GM06990 (cell line): ENCODE results near the gene DOCK4.

Experiments
- DNase-seq: peaks from one replicate; pipeline ENCODE4 v3.0.0-alpha.2; 2011; ENCODE audit not compliant: insufficient read length; ENCODE audit errors: extremely low read depth
- H3K27me3 ChIP-seq: replicated peaks from 2 replicates; pipeline ENCODE4 v1.6.0; 2011; ENCODE audit warnings: low read length; ENCODE audit not compliant: control insufficient read depth, insufficient read depth
- H3K36me3 ChIP-seq: 2 replicates; pipeline ENCODE4 v1.5.1; 2011; ENCODE audit warnings: low read length; ENCODE audit not compliant: control insufficient read depth, insufficient read depth
- H3K4me3 ChIP-seq: replicated peaks from 2 replicates; pipeline ENCODE4 v1.5.1; 2011; ENCODE audit warnings: low read depth, mild to moderate bottlenecking, control low read depth, low read length
- TF ChIP-seq, protein P1 (sequence below): IDR thresholded peaks from 2 replicates; pipeline ENCODE4 v1.5.1; 2011; ENCODE audit warnings: low read length, control low read depth, mild to moderate bottlenecking, inconsistent platforms; ENCODE audit not compliant: insufficient read depth, poor library complexity, severe bottlenecking

The DOCK4 gene

DNA sequence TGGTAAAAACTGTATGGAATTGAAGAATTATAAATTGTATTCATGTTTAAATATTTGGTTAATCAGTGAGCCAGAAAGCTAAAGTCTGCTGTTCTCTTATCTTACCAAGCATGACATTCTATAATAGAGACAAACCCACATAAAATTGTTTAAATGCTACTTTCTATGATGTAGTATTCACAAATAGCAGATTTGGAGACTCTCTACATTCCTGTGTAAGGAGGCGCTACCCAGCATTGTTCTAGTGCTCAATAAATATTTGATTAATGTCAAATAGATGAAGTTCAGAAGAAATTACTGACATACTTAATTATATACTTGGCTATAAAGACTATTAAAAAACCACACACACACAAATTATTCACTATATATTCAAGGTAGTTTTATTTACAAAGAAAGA is 49.8 kb downstream of the DOCK4 start:
- TF ChIP-seq, protein P1, sequence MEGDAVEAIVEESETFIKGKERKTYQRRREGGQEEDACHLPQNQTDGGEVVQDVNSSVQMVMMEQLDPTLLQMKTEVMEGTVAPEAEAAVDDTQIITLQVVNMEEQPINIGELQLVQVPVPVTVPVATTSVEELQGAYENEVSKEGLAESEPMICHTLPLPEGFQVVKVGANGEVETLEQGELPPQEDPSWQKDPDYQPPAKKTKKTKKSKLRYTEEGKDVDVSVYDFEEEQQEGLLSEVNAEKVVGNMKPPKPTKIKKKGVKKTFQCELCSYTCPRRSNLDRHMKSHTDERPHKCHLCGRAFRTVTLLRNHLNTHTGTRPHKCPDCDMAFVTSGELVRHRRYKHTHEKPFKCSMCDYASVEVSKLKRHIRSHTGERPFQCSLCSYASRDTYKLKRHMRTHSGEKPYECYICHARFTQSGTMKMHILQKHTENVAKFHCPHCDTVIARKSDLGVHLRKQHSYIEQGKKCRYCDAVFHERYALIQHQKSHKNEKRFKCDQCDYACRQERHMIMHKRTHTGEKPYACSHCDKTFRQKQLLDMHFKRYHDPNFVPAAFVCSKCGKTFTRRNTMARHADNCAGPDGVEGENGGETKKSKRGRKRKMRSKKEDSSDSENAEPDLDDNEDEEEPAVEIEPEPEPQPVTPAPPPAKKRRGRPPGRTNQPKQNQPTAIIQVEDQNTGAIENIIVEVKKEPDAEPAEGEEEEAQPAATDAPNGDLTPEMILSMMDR, result no peak
- no peak for DNase-seq
- H3K4me3 ChIP-seq, result no peak overlapping the region
- no peaks in the 10 kb centered on the region for H3K27me3 ChIP-seq
- H3K36me3 ChIP-seq, result no peaks in the 10 kb centered on the region

DNA sequence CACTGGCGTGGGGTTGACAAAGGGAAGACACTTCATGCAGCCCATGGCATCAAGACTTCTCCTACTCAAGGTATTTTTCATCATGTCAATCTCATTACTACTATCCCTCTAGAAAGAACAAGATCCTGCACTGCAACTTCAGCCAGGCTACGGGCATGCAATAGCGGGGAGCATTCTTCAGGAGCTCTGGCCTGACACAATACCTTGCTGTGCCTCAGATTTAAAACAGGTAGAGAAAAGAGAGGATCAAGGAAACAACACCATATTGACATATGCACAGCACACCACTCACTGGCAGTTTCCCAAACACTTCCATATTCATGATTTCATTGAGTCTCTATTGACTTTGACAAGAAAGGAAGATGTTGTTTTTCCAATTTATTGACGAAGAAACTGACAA is 51.5 kb downstream of the DOCK4 start:
- Histone ChIP-seq H3K27me3 (no peaks in the 10 kb centered on the region), H3K36me3 (no peaks in the 10 kb centered on the region), H3K4me3 (no peak overlapping the region)
- TF ChIP-seq, protein P1, result no peak
- no peak for DNase-seq

DNA sequence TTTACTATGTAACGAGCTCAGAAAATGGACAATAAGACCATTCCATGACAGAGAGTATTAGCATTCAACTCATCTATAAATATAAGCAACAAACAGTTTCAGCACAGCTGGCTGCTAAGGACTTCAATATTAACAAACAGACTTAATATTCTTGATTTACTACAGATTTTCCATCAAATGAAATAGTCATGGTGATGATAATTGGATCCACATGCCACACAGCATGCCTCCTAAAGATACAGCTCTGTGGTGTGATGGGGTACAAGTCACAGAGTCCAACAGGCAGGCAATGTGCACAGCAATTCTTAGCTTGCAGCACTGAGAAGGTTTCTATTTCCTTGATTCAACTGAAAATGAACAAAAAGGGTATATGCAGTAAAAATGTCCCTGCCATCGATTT is 54.0 kb downstream of the DOCK4 start:
- DNase-seq, result no peak
- H3K4me3 ChIP-seq, result no peak overlapping the region
- no peaks in the 10 kb centered on the region for H3K36me3 ChIP-seq
- no peaks in the 10 kb centered on the region for H3K27me3 ChIP-seq
- TF ChIP-seq, protein P1, result no peak

DNA sequence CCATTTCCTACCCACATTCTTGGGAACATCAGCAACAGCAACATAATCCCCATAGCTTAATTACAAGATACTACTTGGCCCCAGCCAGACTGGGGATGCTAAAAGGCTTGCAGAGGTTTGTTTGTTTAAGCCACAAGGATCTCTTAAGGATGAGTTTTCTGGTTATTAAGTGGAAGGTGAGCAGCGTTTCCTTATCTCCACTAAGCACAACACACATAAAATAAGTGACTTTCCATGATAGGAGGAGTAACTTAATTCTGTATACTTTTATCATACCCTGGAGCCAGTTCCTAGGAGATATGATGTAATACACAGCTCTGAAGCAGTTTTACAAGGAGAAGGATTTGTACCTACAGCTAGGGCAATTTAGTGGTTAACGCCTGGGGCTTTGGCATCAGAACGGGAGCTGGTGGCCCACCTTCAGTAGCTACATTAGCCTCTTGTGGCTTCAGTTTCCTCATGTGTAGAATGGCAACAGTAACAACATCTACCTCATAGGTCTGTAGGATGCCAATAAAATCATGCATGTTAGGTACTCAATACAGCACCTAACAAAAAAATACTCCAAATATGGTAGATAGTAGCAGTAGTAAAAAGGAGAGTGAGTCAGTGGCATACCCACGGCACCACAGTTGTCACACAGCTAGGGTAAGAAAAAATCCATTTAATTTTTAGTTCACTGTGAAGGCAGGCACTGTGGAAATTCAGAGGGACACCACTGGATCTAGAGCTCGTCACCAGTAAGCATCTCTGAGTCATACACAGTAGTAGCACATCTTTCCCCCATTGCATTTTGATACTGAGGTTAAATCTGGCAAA is 55.2 kb downstream of the DOCK4 start:
- Histone ChIP-seq H3K27me3 (no peaks in the 10 kb centered on the region), H3K4me3 (no peak overlapping the region), H3K36me3 (no peaks in the 10 kb centered on the region)
- no peak for DNase-seq
- TF ChIP-seq, protein P1, result no peak

DNA sequence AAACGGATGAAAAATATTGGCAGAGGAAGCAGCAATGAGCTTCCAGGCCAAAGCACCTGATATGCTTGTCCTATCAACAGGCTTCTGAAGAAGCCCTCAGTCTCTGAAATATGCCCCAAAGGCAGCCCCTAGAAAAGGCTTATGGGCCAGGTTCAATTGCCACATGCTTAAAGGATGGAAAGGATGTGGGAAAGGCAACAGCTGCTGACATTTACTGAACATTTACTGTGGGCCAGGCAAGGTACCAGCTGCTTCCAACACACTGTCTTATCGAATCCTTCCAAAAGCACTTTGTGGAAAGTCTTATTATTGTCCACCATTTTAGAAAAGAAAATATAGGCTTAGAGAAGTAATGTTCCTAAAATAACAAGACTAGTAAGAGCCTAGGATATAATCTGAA is 56.5 kb downstream of the DOCK4 start:
- no peak overlapping the region for H3K4me3 ChIP-seq
- H3K27me3 ChIP-seq, result no peaks in the 10 kb centered on the region
- no peak for DNase-seq
- H3K36me3 ChIP-seq, result no peaks in the 10 kb centered on the region
- TF ChIP-seq, protein P1, result no peak
